H1 (cell line): Measurements from ENCODE around the gene ADAMTS17. TPM values are rescaled to one million over a fixed set of nuclear protein-coding genes. Genes with fewer than 3 reads are reported as not detected.

Source experiments
- BCL11A ChIP-seq, 2 experiments: IDR thresholded peaks; one replicate each; pipeline ENCODE4 v1.6.1; 2011; ENCODE audit warnings: low read depth in 2 of 2, low read length in 2 of 2, mild to moderate bottlenecking in 2 of 2
- CHD1 ChIP-seq: IDR thresholded peaks from 2 replicates; pipeline ENCODE4 v1.6.1; 2012; ENCODE audit warnings: low read depth, low read length, improper control_type of control experiment
- EP300 ChIP-seq, 2 experiments: IDR thresholded peaks; 1 replicate in 1 of 2; 2 replicates in 1 of 2; pipeline ENCODE4 v1.6.1; 2011 to 2012; ENCODE audit warnings: low read depth in 2 of 2, low read length in 2 of 2, mild to moderate bottlenecking in 2 of 2, borderline replicate concordance in 1 of 2, inconsistent platforms in 1 of 2, moderate library complexity in 1 of 2
- FOSL1 ChIP-seq: IDR thresholded peaks from 2 replicates; pipeline ENCODE4 v1.6.1; 2011; ENCODE audit warnings: mild to moderate bottlenecking, low read depth, low read length, moderate library complexity; ENCODE audit not compliant: insufficient read depth
- HDAC2 ChIP-seq, 2 experiments: fragments of 300-600 bp in 1 of 2; sonication (generic) in 1 of 2; IDR thresholded peaks; 2 replicates each; pipeline ENCODE4 v1.6.1; 2011 to 2012; ENCODE audit warnings: low read depth in 2 of 2, low read length in 2 of 2, mild to moderate bottlenecking in 2 of 2, moderate library complexity in 2 of 2, borderline replicate concordance in 1 of 2, inconsistent platforms in 1 of 2
- MAFK ChIP-seq: IDR thresholded peaks from 2 replicates; pipeline ENCODE4 v1.6.1; 2012; ENCODE audit warnings: low read depth, mild to moderate bottlenecking, improper control_type of control experiment, low read length
- POLR2A ChIP-seq, 2 experiments: IDR thresholded peaks; 1 replicate in 1 of 2; 2 replicates in 1 of 2; pipeline ENCODE4 v1.6.1; 2011; ENCODE audit warnings: low read depth in 2 of 2, low read length in 2 of 2, mild to moderate bottlenecking in 2 of 2; ENCODE audit errors: control extremely low read depth in 1 of 2
- POU5F1 ChIP-seq: IDR thresholded peaks from 2 replicates; pipeline ENCODE4 v1.6.1; 2011; ENCODE audit warnings: low read depth, mild to moderate bottlenecking, low read length, moderate library complexity
- RAD21 ChIP-seq, 2 experiments: IDR thresholded peaks in 1 of 2; conservative IDR thresholded peaks in 1 of 2; 2 replicates each; pipeline ENCODE4 v1.6.1; 2011; ENCODE audit warnings: low read depth in 2 of 2, low read length in 2 of 2, improper control_type of control experiment in 1 of 2, inconsistent platforms in 1 of 2, mild to moderate bottlenecking in 1 of 2, moderate library complexity in 1 of 2
- SIN3A ChIP-seq, 2 experiments: IDR thresholded peaks in 1 of 2; conservative IDR thresholded peaks in 1 of 2; 2 replicates each; pipeline ENCODE4 v1.6.1; 2011 to 2012; ENCODE audit warnings: low read length in 2 of 2, improper control_type of control experiment in 1 of 2, low read depth in 1 of 2, mild to moderate bottlenecking in 1 of 2
- SIRT6 ChIP-seq: IDR thresholded peaks from one replicate; pipeline ENCODE4 v1.7.1; 2012; ENCODE audit warnings: low read length, inconsistent platforms
- SIX5 ChIP-seq: IDR thresholded peaks from 2 replicates; pipeline ENCODE4 v1.6.1; 2011; ENCODE audit warnings: mild to moderate bottlenecking, low read depth, low read length
- ZNF274 ChIP-seq: IDR thresholded peaks from 2 replicates; pipeline ENCODE4 v1.7.0; 2012; ENCODE audit warnings: low read length, borderline replicate concordance; ENCODE audit errors: extremely low read depth
- polyA plus RNA-seq, 7 experiments: library from polyadenylated mRNA; depleted of rRNA in 3 of 7; stranded (reverse) in 5 of 7; unstranded in 2 of 7; fragments of >200 nt in 5 of 7; fragments of 200-250 nt in 2 of 7; gene quantifications; 1 replicate in 5 of 7; 2 replicates in 1 of 7; 4 replicates in 1 of 7; pipeline versions ENCODE4 v1.2.1 to v1.2.3, GENCODE V29; 2011 to 2013; ENCODE audit warnings: missing spikeins in 2 of 7, mixed read lengths in 2 of 7
- total RNA-seq: library from RNA; stranded (reverse); fragmentation: NEBNext Ultra II Directional; extraction: Animal tissue kit (Norgen Biotek cat#: 25700); gene quantifications from 2 replicates; pipeline ENCODE4 v1.2.1, GENCODE V29; 2021

Gene ADAMTS17
- total and polyA plus RNA-seq, 2 of the 8 experiments (the other 6 are each of a cell fraction or from before 2014, with no cell fraction given): 0.51 to 1.7 TPM

DNA sequence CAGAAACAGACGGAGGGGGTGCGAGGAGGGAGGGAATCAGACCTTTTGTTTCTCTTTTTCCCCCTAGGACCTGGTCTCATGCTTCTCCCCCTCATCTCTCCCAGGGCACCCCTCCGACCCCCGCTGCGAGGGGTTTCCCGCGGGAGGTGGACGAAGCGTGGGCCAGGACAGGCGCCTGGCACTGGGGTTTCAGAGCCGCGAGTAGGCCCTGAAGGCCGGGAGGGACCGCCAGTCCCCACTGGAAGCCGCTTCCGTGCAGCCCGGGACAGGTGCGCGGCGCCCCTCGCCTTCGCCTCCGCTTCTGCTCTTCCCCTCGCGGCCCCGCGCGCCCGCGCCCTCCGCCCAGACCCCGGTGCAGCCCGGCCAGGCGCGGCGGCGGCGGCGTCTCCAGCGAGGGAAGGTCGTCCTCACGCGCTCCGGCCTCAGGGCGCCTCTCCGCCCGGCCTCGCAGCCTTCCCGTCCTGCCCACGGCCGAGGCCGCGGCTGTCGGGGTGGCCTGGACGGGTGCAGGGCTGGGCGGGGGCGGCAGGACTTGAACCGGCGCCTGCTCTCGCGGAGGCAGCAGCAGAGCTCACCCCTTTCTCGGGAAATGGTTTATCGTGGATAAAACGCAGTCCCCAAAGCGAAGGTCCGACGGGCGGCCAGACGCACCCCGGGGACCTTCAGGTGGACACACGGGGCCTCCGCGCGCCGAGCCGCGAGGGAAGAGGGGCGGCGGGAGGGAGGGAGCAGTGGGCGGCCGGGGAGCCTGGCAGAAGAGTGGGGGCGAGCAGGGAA lies 31.5 kb upstream of the ADAMTS17 start (continued):
- TF ChIP-seq SIX5 (no peak), SIRT6 (no peak), CHD1 (no peak), HDAC2 (IDR thresholded peaks at IDR 0.05; ENCODE audit: borderline replicate concordance in 1 of 2, low read depth in 2 of 2, low read length in 2 of 2) (no peak), SIN3A (conservative IDR thresholded peaks at IDR 0.05 in 1 of 2, IDR thresholded peaks at IDR 0.05 in 1 of 2; ENCODE audit: low read depth in 1 of 2, low read length in 2 of 2) (no peak), MAFK (no peak), ZNF274 (no peak), EP300 (IDR thresholded peaks at IDR 0.05; ENCODE audit: borderline replicate concordance in 1 of 2, low read depth in 2 of 2, low read length in 2 of 2) (no peak), POU5F1 (no peak), FOSL1 (no peak), BCL11A (IDR thresholded peaks at IDR 0.05; ENCODE audit: low read depth in 2 of 2, low read length in 2 of 2) (no peak), POLR2A (IDR thresholded peaks at IDR 0.05; ENCODE audit: control extremely low read depth in 1 of 2, low read depth in 2 of 2, low read length in 2 of 2) (no peak), RAD21 (IDR thresholded peaks at IDR 0.05 in 1 of 2, conservative IDR thresholded peaks at IDR 0.05 in 1 of 2; ENCODE audit: low read depth in 2 of 2, low read length in 2 of 2) (no peak)
